GM19023 (cell line): ENCODE results near the gene OR2AT4.
"Not testable (repeated sequence)": the region's sequence is repeated elsewhere in the genome, so short reads cannot be mapped to it uniquely, and the experiment has no call there.

ENCODE experiments used
- ATAC-seq: cut with Tn5 transposase; IDR thresholded peaks from one replicate; pipeline ENCODE4 v1.9.1; 2021; ENCODE audit warnings: mild to moderate bottlenecking, moderate library complexity; ENCODE audit not compliant: unreplicated experiment

The OR2AT4 gene

DNA sequence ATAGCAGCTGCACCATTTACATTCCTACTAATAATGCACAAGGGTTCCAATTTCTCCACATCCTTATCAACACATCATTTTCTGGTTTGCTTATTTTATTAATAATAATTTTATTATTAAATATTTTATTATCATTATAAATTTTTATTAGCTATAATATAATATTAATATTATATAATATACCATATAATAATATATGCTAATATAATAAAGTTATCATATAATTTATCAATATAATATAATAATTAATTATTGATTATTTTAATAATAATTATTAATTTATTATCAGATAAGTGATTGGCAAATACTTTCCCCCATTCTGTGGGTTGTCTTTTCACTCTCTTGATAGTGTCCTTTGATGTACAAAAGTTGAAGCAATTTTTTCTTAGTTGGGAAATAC, 27.7 kb downstream of the OR2AT4 start:
- no peak for ATAC-seq

DNA sequence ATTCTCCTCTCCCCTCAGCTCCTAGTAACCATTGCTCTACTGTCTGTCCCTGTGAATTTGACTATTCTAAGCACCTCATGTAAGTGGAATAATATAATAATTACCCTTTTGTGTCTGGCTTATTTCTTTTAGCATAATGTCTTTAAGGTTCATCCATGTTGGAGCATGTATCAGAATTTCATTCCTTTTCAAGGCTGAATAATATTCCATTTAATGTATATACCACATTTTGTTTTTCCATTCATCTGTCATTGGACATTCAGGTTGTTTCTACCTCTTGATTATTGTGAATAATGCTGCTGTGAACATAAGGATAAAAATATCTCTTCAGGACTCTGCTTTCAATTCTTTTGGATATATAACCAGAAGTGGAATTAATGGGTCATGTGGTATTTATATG, 28.1 kb downstream of the OR2AT4 start:
- no peak for ATAC-seq

DNA sequence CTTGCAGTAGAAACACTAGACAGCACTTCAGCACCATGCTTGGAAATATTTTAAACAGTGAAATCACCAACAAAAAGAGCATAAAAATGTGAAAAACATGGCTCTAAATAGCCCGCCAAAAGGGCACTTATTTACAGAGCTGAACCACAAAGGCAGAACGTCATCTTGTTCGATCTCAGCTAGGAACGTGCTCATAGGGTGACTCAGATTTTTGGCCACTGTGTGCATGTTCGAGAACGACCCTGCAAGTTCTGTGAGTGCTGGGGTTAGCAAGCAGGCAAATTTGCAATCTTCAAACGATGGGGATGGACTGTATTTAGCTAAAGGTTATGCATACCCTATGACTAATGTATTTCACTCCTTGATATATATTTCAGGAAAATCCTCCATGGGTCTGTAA, 30.6 kb downstream of the OR2AT4 start:
- ATAC-seq, result no peak

DNA sequence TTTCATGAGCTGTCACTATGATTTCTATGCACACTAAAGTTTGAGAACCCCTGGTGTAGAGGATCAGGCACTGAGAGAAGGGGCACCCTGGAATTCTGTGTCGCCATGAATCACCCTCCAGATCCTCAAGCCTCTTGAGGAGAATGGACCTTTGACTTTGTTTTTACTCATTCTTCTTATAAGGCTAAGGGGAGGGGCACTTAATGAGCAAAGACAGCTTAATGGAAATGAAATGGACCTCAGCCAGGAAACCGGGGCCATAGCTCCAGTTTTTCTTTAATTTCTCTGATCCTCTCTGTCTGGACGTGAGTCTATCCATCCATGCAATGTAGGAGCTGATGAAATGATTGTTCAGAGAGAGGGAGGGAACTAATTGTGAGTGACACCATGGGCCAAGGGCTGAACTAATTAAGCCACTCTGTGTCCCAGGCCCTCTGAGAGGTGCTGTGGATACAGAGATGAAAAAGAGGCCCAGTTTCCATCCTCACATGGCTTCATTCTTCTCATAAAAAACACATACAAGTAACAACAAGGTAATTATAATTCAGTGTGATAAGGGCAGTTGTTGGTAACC, 32.8 kb downstream of the OR2AT4 start:
- no peak for ATAC-seq

DNA sequence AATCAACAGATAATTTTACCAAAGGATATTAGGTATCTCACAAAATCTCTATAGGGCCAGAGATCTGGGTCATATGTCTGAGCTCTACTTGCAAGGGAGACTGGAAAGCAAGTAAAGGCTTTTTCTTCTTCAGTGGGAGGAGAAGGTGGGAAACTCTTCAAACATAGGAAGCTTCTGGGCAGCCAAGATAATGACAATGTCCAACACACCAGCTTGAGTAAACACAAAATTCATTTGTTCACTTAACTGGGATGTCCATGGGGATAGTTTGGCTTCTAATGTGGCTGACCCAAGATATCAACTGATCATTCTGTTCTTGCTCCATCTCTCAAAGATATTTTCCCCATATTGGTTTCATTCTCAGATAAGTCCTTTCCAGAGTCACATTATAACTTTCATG, 37.4 kb downstream of the OR2AT4 start:
- ATAC-seq, result no peak

DNA sequence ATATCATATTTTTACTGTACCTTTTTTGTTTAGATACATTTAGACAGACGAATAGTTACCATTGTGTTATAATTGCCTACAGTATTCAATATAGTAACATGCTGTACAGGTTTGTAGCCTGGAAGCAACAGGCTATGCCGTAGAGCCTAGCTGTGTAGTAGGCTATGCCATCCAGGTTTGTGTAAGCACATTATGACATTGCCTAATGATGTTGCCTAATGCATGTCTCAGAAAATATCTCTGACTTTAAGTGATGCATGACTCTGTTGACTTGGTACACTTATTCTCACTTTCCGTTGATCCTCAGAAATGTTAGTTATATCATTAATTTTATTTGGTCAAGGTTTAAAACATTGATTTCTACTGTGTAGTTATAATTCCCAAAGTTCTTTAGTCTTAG, 39.9 kb downstream of the OR2AT4 start:
- ATAC-seq, result no peak

DNA sequence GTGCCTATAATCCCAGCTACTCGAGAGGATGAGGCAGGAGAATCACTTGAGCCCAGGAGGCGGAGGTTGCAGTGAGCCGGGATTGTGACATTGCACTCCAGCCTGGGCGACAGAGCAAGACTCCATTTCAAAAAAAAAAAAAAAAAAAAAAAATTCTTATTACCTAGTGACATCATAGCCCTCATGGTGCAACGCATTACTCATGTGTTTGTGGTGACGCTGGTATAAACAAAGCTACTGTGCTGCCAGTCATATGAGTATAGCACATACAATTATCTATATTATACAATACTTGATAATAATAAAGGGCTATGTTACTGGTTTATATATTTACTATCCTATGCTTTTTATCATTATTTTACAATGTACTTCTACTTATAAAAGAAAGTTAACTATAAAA, 41.2 kb downstream of the OR2AT4 start:
- no peak for ATAC-seq

DNA sequence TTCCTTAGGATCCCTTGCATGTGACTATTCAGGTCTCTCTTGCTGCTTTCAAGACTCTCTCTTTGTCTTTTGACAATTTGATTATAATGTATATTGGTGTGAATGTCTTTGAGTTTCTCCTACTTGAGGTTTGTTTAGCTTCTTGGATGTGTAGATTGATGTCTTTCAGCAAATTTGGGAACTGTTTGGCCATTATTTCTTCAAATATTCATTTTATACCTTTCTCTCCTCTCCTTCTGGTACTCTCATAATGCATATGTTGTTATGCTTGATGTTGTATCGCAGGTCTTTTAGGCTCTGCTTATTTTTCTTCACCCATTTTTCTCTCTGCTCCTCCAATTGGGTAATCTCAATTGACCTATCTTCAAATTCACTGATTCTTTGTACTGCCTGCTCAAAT, 44.2 kb downstream of the OR2AT4 start:
- ATAC-seq, result no peak

DNA sequence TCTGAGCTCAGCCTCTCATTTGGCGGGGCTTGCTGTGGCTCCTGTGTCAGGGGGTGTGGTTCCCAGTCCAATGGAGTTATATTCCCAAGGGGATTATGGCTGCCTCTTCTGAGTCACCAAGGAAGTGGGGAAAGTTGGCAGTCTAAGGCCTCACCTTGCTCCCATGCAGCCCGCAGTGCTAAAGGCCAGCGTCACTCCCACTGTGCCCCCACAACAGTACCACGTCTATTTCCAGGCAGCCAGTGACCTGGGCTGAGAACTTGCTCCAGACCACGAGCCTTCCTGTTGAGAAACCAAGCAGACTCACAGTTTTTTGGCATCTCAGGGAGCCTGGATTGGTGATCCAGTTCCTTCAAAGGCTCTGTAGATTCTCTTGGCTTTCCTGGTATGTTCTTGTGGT, 45.6 kb downstream of the OR2AT4 start:
- ATAC-seq, result no peak

DNA sequence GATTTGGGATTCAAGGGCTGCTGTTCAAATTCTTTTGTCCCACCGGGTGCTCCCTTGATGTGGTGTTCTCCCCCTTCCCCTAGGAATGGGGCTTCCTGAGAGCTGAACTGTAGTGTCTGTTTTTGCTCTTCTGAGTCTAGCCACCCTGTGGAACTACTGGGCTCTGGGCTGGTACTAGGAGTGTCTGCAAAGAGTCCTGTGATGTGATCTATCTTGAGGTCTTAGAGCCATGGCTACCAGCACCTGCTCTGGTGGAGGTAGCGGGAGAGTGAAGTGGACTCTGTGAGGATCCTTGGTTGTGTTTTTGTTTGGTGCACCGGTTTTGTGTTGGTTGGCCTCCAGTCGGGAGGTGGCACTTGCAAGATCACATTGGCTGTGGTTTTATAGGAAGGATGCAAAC, 46.2 kb downstream of the OR2AT4 start:
- ATAC-seq, result no peak

DNA sequence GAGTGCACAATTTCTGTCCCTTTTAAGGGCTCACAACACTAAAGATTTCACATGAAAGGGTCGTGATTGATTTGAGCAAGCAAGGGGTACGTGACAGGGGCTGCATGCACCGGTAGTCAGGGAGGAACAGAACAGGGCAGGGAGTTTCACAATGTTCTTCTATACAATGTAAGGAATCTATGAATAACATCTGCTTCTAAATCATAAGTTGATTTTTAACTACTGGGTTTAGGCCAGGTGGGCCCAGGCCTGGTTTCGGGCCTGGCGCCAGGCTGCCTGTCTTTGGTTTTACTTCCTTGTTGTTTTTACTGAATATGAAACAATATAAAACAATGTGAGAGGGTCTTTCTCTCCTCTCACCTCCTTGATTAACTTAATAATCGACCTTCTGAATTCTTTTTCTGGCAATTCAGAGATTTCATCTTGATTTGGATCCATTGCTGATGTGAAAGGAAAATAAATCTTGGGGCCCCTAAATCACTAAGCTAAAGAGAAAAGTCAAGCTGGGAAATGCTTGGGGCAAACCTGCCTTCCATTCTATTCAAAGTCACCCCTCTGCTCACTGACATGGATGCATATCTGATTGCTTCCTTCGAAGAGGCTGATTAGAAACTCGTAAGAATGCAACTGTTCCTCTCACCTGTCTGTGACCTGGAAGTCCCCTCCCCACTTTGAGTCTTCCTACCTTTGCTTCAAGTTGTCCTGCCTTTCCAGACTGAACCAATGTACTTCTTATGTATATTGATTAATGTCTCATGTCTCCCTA, 47.0 kb downstream of the OR2AT4 start:
- ATAC-seq, result not testable (repeated sequence)

DNA sequence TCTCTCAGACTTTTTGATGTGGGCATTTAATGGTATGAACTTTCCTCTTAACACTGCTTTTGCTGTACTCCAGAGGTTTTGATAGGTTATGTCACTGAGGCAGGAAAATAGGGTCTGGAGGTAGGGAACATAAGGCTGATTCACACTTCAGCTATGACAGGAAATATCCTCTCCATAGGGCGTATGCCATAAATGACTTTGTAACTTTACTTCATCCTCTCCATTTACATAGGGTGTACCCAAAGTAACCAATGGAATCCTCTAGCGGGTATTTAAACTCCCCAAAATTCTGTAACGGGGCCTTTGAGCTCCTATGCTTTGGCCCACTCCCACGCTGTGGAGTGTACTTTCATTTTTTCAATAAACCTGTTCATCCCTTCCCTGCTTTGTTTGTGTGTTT, 49.5 kb downstream of the OR2AT4 start:
- no peak for ATAC-seq

DNA sequence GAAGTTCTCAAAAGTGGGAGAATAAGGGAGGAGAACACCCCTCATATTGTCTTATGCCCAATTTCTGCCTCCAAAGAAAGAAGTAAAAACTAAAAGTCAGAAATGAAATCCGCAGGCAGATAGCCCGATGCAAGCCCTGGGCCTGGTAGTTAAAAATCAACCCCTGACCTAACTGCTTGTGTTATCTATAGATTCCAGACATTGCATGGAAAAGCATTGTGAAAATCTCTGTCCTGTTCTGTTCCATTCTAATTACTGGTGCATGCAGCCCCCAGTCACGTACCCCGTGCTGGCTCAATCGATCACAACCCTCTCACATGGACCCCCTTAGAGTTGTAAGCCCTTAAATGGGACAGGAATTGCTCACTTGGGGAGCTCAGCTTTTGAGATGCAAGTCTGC, 50.0 kb downstream of the OR2AT4 start:
- not testable (repeated sequence) for ATAC-seq

DNA sequence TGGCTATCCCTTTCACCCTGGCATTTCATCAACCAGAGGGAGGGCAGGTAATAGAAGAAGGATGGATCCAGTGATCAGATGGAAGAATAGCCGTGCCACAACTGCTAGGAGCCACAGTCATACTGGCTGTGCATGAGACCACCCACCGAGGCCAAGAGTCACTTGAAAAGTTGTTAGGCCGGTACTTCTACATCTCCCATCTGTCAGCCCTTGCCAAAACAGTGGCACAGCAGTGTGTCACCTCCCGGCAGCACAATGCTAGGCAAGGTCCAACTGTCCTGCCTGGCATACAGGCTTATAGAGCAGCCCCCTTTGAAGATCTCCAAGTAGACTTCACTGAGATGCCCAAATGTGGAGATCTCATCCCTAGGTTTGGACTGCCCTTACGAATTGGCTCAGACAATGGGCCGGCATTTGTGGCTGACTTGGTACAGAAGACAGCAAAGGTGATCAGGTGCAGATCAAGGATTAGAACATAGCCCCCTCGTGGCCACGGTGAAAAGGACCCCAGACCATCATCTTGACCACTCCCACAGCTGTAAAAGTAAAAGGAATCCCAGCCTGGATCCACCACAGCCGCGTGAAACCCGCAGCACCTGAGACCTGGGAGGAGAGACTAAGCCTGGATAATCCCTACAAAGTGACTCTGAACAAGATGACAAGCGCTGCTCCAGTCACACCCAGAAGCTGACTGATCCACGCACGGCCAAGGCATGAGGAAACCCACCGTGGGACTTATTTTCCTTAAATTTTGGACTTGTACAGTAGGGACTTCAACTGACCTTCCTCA, 52.1 kb downstream of the OR2AT4 start:
- not testable (repeated sequence) for ATAC-seq

DNA sequence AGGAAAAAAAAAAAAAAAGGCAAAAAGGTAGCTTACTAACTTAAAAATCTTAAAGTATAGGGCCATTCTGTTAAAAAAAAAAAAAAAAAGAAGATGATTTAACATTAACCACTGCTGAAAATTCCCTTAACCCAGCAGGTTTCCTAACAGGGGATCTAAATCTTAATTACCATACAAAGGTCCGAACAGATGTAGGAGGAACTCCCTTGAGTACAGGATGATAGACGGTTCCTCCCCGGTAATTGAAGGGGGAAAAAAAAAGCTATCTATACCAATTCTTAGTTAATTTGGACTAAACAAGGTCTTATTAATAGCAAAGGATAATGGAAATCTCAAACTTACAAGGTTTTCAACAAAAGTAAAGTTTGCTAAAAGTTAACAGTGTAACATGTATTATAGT, 54.9 kb downstream of the OR2AT4 start:
- ATAC-seq, result not testable (repeated sequence)

DNA sequence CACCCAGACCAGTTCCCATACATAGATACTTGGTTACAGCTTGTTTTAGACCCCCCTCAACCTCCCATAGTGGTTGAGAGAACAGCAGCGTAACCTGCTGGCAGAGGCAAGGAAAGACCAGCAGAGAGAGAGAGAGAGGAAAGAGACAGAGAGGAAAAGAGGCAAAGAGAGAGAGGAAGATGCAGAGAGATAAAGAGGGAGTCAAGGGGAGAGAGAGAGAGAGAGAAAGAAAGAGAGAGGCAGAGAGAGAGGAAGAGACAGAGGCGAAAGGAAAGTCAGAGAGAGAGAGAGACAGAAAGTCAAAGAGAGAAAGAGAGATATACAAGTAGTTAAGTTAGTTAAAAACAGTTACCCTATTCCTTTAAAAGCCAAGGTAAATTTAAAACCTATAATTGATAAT, 55.4 kb downstream of the OR2AT4 start:
- ATAC-seq, result no peak

DNA sequence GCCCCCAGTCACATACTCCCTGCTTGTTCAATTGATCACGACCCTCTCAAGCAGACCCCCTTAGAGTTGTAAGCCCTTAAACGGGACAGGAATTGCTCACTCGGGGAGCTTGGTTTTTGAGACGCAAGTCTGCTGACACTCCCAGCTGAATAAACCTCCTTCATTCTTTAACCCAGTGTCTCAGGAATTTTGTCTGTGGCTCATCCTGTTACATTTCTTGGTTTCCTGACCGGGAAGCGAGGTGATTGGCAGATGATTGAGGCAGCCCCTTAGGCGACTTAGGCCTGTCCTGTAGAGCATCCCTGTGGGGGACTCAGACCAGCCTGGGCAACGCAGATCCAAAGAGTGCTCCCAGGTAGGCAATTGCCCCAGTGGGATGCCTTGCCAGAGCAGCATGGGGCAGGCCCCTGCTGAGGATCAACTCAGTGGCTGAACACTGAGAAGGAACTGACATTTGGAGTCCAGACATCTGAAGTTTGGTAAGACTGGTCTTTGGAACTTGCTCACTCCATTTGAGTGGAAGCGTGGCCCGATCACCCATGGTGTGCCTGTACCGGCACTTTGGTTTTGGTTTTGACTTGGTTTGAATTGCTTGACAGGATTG, 56.4 kb downstream of the OR2AT4 start:
- no peak for ATAC-seq

DNA sequence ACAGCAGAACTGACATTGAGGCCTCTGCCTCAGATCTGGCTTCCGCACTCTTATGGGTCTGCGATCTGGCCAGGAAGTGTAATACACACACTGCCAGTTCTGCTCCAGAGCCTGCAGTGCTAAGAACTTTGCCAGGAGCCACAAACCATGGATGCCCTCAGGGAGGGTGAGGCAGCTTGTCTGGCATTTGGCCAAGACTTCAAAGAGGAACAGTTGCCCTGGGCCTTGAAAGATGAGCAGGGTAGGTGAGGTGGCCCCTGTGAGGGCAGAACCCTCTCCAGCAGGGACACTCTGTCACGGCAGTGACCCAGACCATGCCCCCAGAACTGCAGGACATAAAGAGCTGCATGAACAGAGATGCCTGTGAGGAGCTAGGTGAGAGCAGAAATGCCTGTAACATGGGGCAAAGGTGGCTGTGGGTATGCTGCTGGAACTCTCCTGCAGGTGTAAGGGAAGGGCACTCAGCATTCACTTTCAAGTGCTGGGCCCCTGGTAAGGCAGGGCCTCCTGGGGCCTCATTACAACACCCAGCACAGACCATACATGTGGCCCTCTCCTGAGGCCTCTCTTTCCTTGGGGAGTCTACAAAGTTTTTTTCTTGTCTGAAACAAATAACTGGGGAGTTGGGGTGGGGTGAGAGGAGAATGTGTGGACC, 60.6 kb downstream of the OR2AT4 start:
- no peak for ATAC-seq

DNA sequence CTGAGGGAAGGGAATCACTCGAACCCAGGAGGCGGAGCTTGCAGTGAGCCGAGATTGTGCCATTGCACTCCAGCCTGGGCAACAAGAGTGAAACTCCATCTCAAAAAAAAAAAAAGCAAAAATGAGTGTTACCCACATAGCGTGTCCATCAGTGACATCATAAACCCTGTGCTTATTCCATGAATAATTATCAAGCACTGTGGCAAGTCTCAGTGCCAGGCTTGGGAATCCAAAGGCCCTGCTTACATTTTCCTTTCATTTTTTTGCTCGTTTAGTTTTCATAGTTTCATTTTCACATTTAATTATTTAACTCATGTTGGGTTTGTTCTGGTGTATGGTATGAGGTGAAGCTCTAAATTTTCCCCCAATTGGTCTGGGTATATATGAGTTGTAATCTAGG, 61.4 kb downstream of the OR2AT4 start:
- ATAC-seq, result no peak

DNA sequence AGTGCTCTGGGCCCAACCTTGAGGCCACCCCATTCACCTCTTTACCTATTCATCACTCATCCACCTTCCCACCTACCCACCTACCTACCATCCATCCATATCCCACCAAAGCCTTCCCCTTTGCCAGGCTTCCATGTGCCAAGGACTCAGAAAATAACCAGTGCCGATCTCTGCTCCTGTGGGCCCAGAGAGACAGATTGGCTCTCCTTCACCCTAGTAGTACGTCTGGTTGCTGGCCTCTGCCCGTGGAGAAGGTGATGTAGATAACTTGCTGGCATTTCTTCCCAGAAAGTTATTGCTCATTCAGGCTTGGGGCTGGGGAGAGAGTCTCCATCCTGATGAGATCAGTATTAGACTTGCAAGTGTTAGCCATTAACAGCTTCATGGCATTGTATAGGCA, 62.8 kb downstream of the OR2AT4 start:
- no peak for ATAC-seq

DNA sequence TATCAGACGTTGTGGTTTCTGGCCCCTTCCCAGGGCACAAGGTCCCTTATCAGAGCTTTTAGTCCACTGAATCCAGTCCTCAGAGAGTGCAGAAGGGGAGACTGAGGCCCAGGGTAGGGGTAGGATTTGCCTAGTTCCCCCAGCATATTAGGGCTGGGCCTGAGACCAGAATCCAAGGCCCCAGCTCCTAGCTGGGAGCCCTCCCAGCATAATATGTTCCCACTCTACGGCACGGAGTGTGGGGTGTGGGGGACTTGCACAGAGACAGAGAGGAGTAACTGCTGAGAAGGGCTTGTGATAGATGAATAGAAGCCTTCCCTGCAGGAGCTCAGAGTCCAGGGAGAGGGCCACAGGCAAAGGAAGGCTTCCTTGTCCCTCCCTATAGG, 64.1 kb downstream of the OR2AT4 start:
- ATAC-seq, result no peak
